GM12872 (cell line): ENCODE measurements around the gene LAGE3.

ENCODE experiments used
- TF ChIP-seq, protein P1 (sequence below): IDR thresholded peaks from 3 replicates; pipeline ENCODE4 v1.5.1; 2011; ENCODE audit warnings: low read depth, mild to moderate bottlenecking, low read length, moderate library complexity; ENCODE audit not compliant: insufficient read depth

LAGE3 gene

GRCh38 chrX:154490414-154491083, 11.5 kb upstream of the LAGE3 start, which contains the start of gene SLC10A3:
SLC10A3 (minus strand) TSS chrX:154490629; CDS start chrX:154488940, 1,689 bp downstream.
- TF ChIP-seq, protein P1, sequence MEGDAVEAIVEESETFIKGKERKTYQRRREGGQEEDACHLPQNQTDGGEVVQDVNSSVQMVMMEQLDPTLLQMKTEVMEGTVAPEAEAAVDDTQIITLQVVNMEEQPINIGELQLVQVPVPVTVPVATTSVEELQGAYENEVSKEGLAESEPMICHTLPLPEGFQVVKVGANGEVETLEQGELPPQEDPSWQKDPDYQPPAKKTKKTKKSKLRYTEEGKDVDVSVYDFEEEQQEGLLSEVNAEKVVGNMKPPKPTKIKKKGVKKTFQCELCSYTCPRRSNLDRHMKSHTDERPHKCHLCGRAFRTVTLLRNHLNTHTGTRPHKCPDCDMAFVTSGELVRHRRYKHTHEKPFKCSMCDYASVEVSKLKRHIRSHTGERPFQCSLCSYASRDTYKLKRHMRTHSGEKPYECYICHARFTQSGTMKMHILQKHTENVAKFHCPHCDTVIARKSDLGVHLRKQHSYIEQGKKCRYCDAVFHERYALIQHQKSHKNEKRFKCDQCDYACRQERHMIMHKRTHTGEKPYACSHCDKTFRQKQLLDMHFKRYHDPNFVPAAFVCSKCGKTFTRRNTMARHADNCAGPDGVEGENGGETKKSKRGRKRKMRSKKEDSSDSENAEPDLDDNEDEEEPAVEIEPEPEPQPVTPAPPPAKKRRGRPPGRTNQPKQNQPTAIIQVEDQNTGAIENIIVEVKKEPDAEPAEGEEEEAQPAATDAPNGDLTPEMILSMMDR = no peak

DNA sequence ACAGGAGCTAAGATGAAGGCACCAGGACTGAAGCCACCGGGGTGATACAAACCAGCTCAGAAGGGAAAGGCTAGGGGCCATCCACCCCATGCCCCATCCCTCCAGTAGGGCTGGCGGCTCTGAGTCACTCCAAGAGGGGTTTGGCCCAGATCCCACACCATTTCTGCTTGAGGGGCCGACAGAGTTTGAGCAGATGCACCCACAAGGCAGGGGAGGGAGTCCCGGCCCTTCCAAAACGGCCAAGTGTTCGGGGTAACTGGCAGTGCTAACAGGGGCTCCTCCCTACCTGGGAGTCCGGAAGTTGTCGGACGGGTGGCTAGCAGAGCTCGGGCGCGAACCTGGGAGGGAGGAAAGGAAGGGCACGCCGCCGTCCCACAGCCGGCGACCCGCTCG, 10.9 kb upstream of the LAGE3 start:
- TF ChIP-seq, protein P1 = no peak

DNA sequence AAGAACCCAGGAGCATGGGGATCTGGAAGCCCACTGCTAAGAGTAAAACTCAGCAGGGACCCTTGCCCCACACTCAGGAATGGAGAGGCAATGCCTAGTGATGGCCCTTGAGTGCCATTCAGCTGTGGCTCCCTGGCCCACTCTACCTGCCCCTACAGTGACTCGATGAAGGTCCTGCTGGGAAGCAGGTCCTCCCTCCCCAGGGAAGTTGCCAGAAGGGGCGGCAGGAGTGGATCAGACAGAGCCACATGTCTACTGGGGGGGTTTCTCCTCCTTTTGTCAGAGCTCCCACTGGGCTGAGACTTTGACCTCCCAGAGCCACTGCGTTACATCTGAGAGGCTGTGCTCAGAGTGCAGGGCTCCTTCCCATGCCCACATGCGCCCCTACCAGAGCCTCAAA, 10.1 kb upstream of the LAGE3 start:
- TF ChIP-seq, protein P1 = no peak

DNA sequence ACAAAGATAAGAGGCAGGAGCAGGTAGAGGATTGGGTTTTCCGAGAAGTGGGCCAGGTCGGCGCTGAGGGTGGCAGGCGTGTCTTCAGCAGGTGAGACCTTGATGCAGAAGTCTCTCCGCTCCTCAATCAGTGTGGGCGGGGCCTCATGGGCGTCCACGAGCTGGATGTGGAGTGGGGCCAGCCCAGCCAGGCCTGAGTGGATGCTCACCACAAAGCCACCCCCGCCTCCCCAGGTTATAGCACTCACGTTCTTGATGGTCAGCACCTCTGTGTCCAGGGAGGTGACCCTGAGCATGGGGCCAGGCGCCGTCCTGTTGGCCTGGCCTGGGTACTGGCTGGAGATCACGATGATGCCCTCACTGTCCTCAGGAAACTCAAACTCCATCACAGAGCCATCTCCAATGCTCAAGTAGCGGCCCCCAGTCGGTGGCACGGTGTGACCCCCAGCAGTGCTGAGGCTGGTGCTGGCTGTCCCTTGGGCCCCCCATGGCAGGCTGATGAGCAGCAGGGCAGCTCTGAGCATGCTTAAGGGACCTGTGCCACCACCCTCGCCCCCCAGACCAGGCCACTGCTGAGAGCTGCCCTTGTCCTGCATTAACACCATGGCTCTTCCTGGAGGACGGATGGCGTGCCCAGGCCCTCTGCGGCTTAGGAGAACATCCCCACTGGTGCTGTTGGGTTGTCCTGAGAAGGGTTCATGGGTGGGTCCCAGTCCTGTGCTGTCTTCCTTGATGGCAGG, 9.4 kb upstream of the LAGE3 start:
- TF ChIP-seq, protein P1 = no peak

DNA sequence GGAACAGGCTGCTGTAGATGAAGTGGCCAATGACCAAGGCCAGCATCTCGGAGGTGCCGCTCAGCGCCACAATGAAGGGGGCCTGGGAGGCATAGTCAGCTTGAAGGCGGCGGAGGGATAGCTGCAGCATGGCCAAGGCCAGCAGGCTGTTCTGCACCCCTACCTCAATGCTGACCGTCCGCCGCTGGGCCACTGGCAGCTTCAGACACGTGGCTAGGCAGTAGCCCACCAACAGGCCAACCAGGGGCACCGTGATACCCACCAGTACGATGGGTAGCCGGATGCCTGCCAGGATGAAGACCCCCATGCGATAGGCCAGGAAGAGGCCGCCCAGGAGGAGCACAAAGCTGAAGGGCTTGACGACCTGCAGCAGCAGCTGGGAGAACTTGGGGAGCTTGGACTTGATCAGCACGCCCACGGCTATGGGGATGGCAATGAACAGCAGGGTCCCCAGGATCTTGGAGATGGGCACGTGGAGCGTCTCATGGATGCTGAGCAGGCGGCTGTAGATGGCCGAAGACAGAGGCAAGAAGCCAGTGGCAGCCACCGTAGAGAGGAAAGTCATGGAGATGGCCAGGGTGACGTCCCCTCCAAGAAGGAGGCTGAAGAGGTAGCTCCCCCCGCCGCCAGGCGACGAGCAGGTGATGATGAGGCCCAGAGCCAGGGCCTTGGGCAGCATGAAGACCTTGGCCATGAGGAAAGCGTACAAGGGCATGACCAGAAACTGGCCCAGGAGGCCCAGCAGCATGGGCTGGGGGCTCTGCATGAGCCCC, 8.6 kb upstream of the LAGE3 start:
- TF ChIP-seq, protein P1 = no peak

- TF ChIP-seq, protein P1 = no peak
These were observed 7.5 kb upstream of the LAGE3 start, which contains the start of gene UBL4A for GRCh38 chrX:154486396-154487207. UBL4A (minus strand) TSS chrX:154486615; CDS start chrX:154486584, 31 bp downstream.
